Right lobe of liver (tissue), 4 donors: Measurements from ENCODE around the gene BORCS5.

Experiments
- POLR2A ChIP-seq: fragments of 450-650 bp; IDR thresholded peaks from one replicate; pipeline ENCODE4 v1.6.1; 2017; ENCODE audit warnings: antibody characterized with exemption, mild to moderate bottlenecking
- TF ChIP-seq, protein P1 (sequence below), 4 donors: fragments of 200-600 bp in 3 of 4; fragments of 450-650 bp in 1 of 4; IDR thresholded peaks; one replicate each; pipeline versions ENCODE4 v1.5.1 to v1.8.0; 2016 to 2022; ENCODE audit warnings: antibody characterized with exemption in 4 of 4, mild to moderate bottlenecking in 2 of 4
- donor health status: DM: no; HTN: no; CAD: no.
- donor health status: DM: no; HTN: no; CAD: no.
- donor health status: DM: no; HTN: yes; CAD: no.

DNA sequence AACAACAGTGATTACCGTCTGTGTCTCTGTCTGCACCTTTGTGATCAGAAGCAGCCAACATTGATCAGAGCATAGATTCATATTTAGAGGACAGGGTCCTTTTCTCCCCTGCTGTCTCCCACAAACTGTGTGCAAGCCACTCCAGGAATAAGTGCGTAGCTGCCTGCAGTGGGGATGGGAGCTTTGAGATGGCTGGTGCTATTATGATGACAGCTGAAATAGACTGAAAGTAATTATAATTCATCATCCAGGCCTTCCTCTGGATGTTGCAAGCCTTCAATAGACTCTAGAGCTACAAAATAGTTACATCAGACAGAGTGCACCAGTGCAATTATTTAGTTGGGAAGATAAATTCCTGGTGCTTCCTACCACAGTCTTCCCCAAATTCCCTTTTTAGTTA, 68.1 kb downstream of the BORCS5 start:
- no peak for TF ChIP-seq POLR2A
- TF ChIP-seq, protein P1, sequence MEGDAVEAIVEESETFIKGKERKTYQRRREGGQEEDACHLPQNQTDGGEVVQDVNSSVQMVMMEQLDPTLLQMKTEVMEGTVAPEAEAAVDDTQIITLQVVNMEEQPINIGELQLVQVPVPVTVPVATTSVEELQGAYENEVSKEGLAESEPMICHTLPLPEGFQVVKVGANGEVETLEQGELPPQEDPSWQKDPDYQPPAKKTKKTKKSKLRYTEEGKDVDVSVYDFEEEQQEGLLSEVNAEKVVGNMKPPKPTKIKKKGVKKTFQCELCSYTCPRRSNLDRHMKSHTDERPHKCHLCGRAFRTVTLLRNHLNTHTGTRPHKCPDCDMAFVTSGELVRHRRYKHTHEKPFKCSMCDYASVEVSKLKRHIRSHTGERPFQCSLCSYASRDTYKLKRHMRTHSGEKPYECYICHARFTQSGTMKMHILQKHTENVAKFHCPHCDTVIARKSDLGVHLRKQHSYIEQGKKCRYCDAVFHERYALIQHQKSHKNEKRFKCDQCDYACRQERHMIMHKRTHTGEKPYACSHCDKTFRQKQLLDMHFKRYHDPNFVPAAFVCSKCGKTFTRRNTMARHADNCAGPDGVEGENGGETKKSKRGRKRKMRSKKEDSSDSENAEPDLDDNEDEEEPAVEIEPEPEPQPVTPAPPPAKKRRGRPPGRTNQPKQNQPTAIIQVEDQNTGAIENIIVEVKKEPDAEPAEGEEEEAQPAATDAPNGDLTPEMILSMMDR (IDR thresholded peaks at IDR 0.05): no peak
